GM13977 (cell line): ENCODE measurements around the gene DAD1.

Source experiments
- DNase-seq: peaks from one replicate; pipeline ENCODE4 v3.0.0; 2012; ENCODE audit warnings: low spot score
- CTCF ChIP-seq: IDR thresholded peaks from 2 replicates; pipeline ENCODE4 v1.5.1; 2012; ENCODE audit warnings: mild to moderate bottlenecking, control low read depth; ENCODE audit not compliant: insufficient read depth; ENCODE audit errors: extremely low read depth, missing control alignments
- in situ Hi-C: fragments of 300-500 bp; cut with MboI; formaldehyde crosslinking; loops from one replicate; pipeline ENCODE4 v1.12.0; 2022; ENCODE audit warnings: low sequenced_read_pairs, low pct_unique_long_range_greater_than_20kb, mixed read lengths, inconsistent platforms; ENCODE audit not compliant: unreplicated experiment

Gene DAD1

GRCh38 chr14:22535916-22536315 lies 53.1 kb downstream of the DAD1 start:
- in situ Hi-C loops: no loop called here
- no peak for DNase-seq
- no peak for TF ChIP-seq CTCF

- no peak for TF ChIP-seq CTCF
- in situ Hi-C loops: no loop called here
- DNase-seq: no peak
Observed at GRCh38 chr14:22535126-22535525, 53.9 kb downstream of the DAD1 start.

- no peak for DNase-seq
- in situ Hi-C loops: no loop called here
- no peak for TF ChIP-seq CTCF
Observed at GRCh38 chr14:22534547-22534946, 54.5 kb downstream of the DAD1 start.

- in situ Hi-C loops: no loop called here
- no peak for DNase-seq
- no peak for TF ChIP-seq CTCF
Observed at GRCh38 chr14:22533739-22534359, 55.2 kb downstream of the DAD1 start.

- TF ChIP-seq CTCF: no peak
- no peak for DNase-seq
- in situ Hi-C loops: no loop called here
Observed at GRCh38 chr14:22533057-22533704, 55.8 kb downstream of the DAD1 start.

GRCh38 chr14:22532345-22533056 lies 56.5 kb downstream of the DAD1 start:
- in situ Hi-C loops: no loop called here
- no peak for TF ChIP-seq CTCF
- no peak for DNase-seq
